Thymus (tissue), 11 donors: ENCODE measurements around the gene DNASE1L2. TPM values are rescaled to one million over a fixed set of nuclear protein-coding genes. Genes with fewer than 3 reads are reported as not detected.
A peak's percentile ranks its signal among the peaks of the same experiment; 100 is the strongest.
"Not testable (repeated sequence)": the region's sequence is repeated elsewhere in the genome, so short reads cannot be mapped to it uniquely, and the experiment has no call there.

Experiments used
- DNase-seq, 9 donors: peaks; one replicate each; pipeline ENCODE4 v3.0.0-alpha.2; 2013; ENCODE audit warnings: low spot score in 9 of 9, low read depth in 6 of 9, missing footprints in 1 of 9
- H3K27ac ChIP-seq, 2 donors: one replicate each; pipeline ENCODE4 v1.5.1; 2013; ENCODE audit warnings: control low read depth in 1 of 2, low read depth in 1 of 2, low read length in 1 of 2, mild to moderate bottlenecking in 1 of 2, moderate library complexity in 1 of 2
- H3K27me3 ChIP-seq, 2 donors: one replicate each; pipeline ENCODE4 v1.5.1; 2013; ENCODE audit warnings: low read length in 1 of 2; ENCODE audit not compliant: control insufficient read depth in 2 of 2, insufficient read depth in 1 of 2
- H3K36me3 ChIP-seq, 2 donors: one replicate each; pipeline ENCODE4 v1.5.1; 2013; ENCODE audit warnings: low read length in 1 of 2, mild to moderate bottlenecking in 1 of 2, moderate library complexity in 1 of 2; ENCODE audit not compliant: control insufficient read depth in 2 of 2, insufficient read depth in 2 of 2
- H3K4me1 ChIP-seq, 2 donors: one replicate each; pipeline ENCODE4 v1.5.1; 2013; ENCODE audit warnings: low read length in 2 of 2; ENCODE audit not compliant: control insufficient read depth in 2 of 2, insufficient read depth in 2 of 2
- H3K4me3 ChIP-seq, 2 donors: one replicate each; pipeline ENCODE4 v1.5.1; 2013; ENCODE audit warnings: low read length in 2 of 2, control low read depth in 1 of 2, mild to moderate bottlenecking in 1 of 2
- H3K9me3 ChIP-seq, 2 donors: one replicate each; pipeline ENCODE4 v1.5.1; 2013; ENCODE audit warnings: low read length in 1 of 2, mild to moderate bottlenecking in 1 of 2; ENCODE audit not compliant: control insufficient read depth in 2 of 2, insufficient read depth in 1 of 2
- WGBS: extraction: QIAGEN DNeasy Blood & Tissue Kit; methylation state at CpG from one replicate; pipeline ENCODE4 v1.1.7; 2013; 5-methylcytosine and 5-hydroxymethylcytosine counted together
- polyA plus RNA-seq: library from polyadenylated mRNA; stranded (reverse); fragments of 200-250 nt; gene quantifications from one replicate; pipeline ENCODE4 v1.2.3, GENCODE V29; 2013
- total RNA-seq: library from RNA; stranded (reverse); fragments of 120-200 nt; gene quantifications from one replicate; pipeline ENCODE4 v1.2.4, GENCODE V29; 2013
- donor health status: healthy.

The DNASE1L2 gene
- total and polyA plus RNA-seq, 2 donors, result 0.99 to 3.5 TPM

- Histone ChIP-seq H3K4me1 (peaks cover 14 to 15% of the 10 kb centered on the region in 2 donors), H3K27me3 (peaks cover 50 to 61% of the 10 kb centered on the region in 2 donors), H3K27ac (no peak overlapping the region), H3K4me3 (no peak overlapping the region), H3K36me3 (no peaks in the 10 kb centered on the region), H3K9me3 (peaks cover 0 to 5% of the 10 kb centered on the region in 2 donors)
- 84% methylated on average over 14 of the region's 14 CpGs for WGBS
- no peak for DNase-seq
Measured at GRCh38 chr16:2199621-2200139, 36.6 kb upstream of the DNASE1L2 start.

GRCh38 chr16:2200313-2200712 is 35.9 kb upstream of the DNASE1L2 start:
- Histone ChIP-seq H3K36me3 (no peaks in the 10 kb centered on the region), H3K4me1 (peaks cover 13 to 14% of the 10 kb centered on the region in 2 donors), H3K27ac (no peak overlapping the region), H3K9me3 (peaks cover 0 to 5% of the 10 kb centered on the region in 2 donors), H3K27me3 (peaks cover 43 to 55% of the 10 kb centered on the region in 2 donors), H3K4me3 (no peak overlapping the region)
- DNase-seq, result no peak
- 93% methylated on average over 6 of the region's 6 CpGs for whole genome bisulfite sequencing

GRCh38 chr16:2203119-2203688 is 33.0 kb upstream of the DNASE1L2 start:
- not testable (repeated sequence) for DNase-seq, H3K27ac ChIP-seq, H3K9me3 ChIP-seq, H3K4me3 ChIP-seq
- peaks cover 16 to 33% of the 10 kb centered on the region in 2 donors for H3K27me3 ChIP-seq
- peaks cover 12 to 13% of the 10 kb centered on the region in 2 donors for H3K4me1 ChIP-seq
- peaks cover 11 to 16% of the 10 kb centered on the region in 2 donors for H3K36me3 ChIP-seq
- WGBS, result 97% methylated on average over 8 of the region's 8 CpGs

- Histone ChIP-seq H3K36me3 (peaks cover 24 to 30% of the 10 kb centered on the region in 2 donors), H3K9me3 (peaks cover 0 to 3% of the 10 kb centered on the region in 2 donors), H3K4me3 (peak overlapping the region; percentile 79 to 88), H3K27ac (peak overlapping the region in 1 of 2 donors; percentile 92), H3K27me3 (peaks cover 6 to 20% of the 10 kb centered on the region in 2 donors), H3K4me1 (peaks cover 12 to 13% of the 10 kb centered on the region in 2 donors)
- 93% methylated on average over 13 of the region's 13 CpGs for WGBS
- peak in 1 of 9 donors; percentile 23 for DNase-seq
Measured at GRCh38 chr16:2204416-2205103, 31.7 kb upstream of the DNASE1L2 start.

- H3K27ac ChIP-seq, result peak within 1 kb of the TSS; percentile 91 to 92
- H3K4me1 ChIP-seq, result peaks cover 12 to 13% of the 10 kb centered on the region in 2 donors
- peak within 1 kb of the TSS; percentile 79 to 88 for H3K4me3 ChIP-seq
- peaks cover 31 to 37% of the 10 kb centered on the region in 2 donors for H3K36me3 ChIP-seq
- H3K9me3 ChIP-seq, result peaks cover 0 to 3% of the 10 kb centered on the region in 2 donors
- peak; percentile 77 to 95 (median 90) for DNase-seq
- WGBS, result under 1% methylated on average over 93 of the region's 93 CpGs
- H3K27me3 ChIP-seq, result peaks cover 2 to 12% of the 10 kb centered on the region in 2 donors
Measured at GRCh38 chr16:2205104-2205966, 30.9 kb upstream of the DNASE1L2 start, which contains the start of gene MLST8. MLST8 (plus strand) TSS chr16:2205454; CDS start chr16:2206086, 632 bp downstream.

GRCh38 chr16:2205967-2206313 is 30.3 kb upstream of the DNASE1L2 start:
- peaks cover 33 to 38% of the 10 kb centered on the region in 2 donors for H3K36me3 ChIP-seq
- peaks cover 0 to 9% of the 10 kb centered on the region in 2 donors for H3K27me3 ChIP-seq
- WGBS, result 27% methylated on average over 16 of the region's 16 CpGs
- H3K4me1 ChIP-seq, result peaks cover 12 to 13% of the 10 kb centered on the region in 2 donors
- H3K27ac ChIP-seq, result peak overlapping the region; percentile 50 to 78
- peaks cover 0 to 3% of the 10 kb centered on the region in 2 donors for H3K9me3 ChIP-seq
- peak overlapping the region; percentile 79 to 88 for H3K4me3 ChIP-seq
- no peak for DNase-seq

- WGBS, result 92% methylated on average over 18 of the region's 18 CpGs
- DNase-seq, result no peak
- Histone ChIP-seq H3K4me3 (peak overlapping the region; percentile 79 to 88), H3K36me3 (peaks cover 33 to 38% of the 10 kb centered on the region in 2 donors), H3K9me3 (peaks cover 0 to 3% of the 10 kb centered on the region in 2 donors), H3K27me3 (peaks cover 0 to 9% of the 10 kb centered on the region in 2 donors), H3K4me1 (peaks cover 12 to 13% of the 10 kb centered on the region in 2 donors), H3K27ac (no peak overlapping the region)
Measured at GRCh38 chr16:2206420-2206779, 29.8 kb upstream of the DNASE1L2 start.

- peaks cover 0 to 3% of the 10 kb centered on the region in 2 donors for H3K9me3 ChIP-seq
- 98% methylated on average over 23 of the region's 23 CpGs for WGBS
- no peak overlapping the region for H3K4me3 ChIP-seq
- H3K27me3 ChIP-seq, result peaks cover 0 to 3% of the 10 kb centered on the region in 2 donors
- H3K27ac ChIP-seq, result no peak overlapping the region
- peaks cover 33 to 41% of the 10 kb centered on the region in 2 donors for H3K36me3 ChIP-seq
- peaks cover 12 to 13% of the 10 kb centered on the region in 2 donors for H3K4me1 ChIP-seq
- no peak for DNase-seq
Measured at GRCh38 chr16:2206780-2207433, 29.3 kb upstream of the DNASE1L2 start.
